ENCODE results near the gene ELMO1. TPM values are rescaled to one million over a fixed set of nuclear protein-coding genes. Genes with fewer than 3 reads are reported as not detected.

The ELMO1 gene
- total RNA-seq, 1 donor from 2014 or later = 33.7 TPM

DNA sequence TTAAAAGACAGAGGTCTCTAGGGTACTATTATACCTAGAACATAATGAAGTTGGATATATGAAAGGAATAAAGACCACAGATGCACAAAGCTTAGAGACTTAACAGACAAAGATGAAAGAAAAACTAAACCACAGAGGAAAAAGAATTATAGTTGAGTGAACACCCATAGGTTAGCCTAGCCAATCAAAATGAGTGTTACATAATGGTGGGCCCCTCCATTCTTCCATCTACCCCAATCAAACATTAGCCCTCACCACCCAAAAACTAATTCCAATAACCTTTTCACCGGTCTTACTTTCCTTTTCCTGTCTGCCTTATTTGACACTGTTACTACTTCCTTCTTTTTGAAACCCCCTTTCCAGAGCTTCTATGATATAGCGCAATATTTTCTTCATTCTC, 130.1 kb downstream of the ELMO1 start:
- DNase-seq (ENCODE audit: low read depth, low spot score) = no peak

DNA sequence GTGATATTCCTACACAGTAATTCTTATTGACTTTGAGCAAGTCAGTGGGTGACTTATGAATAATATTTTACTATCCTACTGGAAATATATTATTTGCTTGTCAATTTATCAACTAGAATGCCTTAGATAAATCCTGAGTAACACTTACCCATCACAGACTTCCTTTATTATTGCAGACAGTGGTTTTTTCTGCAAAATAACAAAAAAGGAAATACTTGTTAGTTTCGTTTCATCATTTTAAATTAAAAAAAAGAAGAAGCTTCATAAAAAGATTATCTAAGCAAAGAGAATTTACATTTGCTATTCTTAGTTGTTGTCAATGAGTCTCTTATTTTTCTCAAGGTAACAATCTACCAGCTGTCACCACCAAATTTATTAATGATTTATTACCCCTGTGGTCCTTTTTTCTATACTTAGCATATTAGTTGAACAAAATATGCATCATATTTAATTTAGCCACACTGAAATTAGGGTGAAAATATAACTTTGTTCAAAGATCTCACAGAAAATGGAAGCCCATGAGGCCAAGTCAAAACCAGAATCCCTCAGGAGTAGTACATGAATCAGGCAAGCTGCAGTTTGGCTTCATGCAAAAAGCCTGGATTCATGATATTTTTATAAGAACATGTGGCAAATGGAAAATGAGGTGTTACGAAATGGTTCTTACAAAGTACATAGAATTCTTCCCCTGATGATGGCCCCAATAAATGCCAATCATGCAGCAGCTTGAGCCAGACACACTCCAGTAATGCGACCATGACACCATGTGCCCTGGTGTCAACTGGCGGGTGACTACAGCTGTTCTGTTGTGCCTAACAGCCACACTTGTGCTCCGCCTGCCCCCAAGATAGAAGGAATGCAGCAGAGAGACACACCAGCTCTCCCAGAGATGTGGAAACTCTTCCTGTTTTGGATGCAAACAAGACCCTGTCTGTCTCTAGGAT, 132.6 kb downstream of the ELMO1 start:
- no peak for DNase-seq (ENCODE audit: low read depth, low spot score)

DNA sequence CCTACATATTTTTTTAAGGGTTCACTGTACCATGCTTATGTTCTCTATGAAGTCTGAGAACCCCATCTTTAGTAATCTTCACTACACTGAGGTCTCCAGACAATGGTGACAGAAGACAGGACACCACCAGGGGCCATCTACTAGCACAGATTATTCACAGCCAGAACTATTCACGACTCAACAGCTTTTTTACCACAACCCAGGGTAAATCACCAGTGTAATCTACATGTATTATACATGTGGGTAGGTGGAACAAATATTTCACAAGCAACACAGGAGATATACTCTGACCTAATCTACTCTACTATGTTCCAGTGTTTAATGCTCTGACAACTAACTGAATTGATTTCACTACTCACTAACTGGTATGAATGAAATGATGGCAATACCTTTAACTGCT, 136.1 kb downstream of the ELMO1 start:
- no peak for DNase-seq (ENCODE audit: low read depth, low spot score)

DNA sequence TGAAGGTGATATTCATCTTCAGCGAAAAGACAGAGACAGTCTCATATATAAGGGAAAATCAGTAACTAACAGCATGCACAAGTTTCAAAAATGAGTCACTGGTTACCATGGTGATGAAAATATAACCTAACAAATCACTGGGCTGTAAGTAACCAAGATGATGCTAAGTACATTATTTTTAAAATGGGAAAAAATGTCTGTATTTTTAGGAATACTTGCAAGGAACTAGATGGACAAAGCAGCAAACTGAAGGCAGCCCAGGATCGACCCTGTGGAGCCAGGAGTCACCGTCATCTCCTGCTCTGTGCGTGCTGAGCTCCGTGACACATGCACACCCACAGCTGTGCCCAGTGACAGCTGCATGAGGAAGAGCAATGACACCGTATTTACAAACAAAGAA, 137.3 kb downstream of the ELMO1 start:
- DNase-seq (ENCODE audit: low read depth, low spot score) = no peak

DNA sequence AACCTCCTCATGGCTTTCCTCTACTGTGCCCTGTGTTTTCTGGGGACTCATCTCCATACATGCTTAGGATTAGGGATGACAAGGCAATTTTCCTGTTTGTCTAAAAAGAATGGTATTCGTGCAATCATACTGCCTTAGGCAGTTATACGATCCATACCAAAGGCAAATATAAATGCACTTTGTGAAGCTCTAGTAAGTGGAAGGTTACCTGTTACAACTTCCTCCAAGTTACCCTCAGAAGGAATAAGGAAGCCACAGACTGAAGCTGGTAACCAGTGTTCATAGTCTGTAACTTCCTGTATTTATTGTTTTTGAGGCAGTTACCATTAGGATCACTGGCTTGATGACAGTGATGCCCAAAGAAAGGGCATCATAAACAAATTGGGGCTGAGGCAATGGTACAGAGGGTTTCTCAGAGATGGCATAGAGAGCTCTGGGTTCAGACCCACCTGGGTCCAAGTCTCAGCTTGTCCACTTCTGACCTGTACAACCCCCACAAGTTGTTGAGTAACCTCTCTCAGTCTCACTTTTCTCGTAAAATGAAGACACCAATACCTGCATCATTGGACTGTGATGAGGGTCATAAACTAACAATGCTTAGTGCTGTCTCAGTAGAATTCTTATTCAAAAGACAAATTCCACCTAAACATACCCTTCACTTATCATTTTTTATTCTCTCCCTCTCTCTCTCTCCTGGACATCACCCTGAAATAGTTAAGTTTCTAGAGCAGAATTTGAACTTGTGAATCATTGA, 138.2 kb downstream of the ELMO1 start:
- no peak for DNase-seq (ENCODE audit: low read depth, low spot score)

- DNase-seq (ENCODE audit: low read depth, low spot score) = no peak
Measured at GRCh38 chr7:37309493-37309892, 139.2 kb downstream of the ELMO1 start.

GRCh38 chr7:37304921-37305320, 143.7 kb downstream of the ELMO1 start:
- no peak for DNase-seq (ENCODE audit: low read depth, low spot score)

DNA sequence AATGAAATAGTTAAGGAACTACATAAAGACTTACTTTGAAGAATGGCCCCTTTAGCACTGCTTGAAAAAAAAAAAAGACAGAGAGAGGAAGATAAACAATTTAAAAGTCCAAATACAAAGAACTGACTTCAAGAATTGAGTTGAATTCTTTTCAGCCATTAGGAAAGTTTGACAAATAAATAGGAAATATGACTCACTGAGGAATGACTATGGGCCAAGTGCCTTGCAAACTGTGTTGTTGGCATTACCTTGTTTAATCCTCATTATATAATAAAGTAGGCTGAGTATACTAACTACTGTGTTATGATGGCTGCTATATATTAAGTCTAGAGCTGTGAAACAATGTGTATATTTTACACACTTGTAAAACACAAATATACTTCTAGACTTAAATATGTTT, 151.1 kb downstream of the ELMO1 start:
- peak; percentile 54 for DNase-seq (ENCODE audit: low read depth, low spot score)

GRCh38 chr7:37295401-37295800, 153.3 kb downstream of the ELMO1 start:
- DNase-seq (ENCODE audit: low read depth, low spot score) = no peak

- DNase-seq (ENCODE audit: low read depth, low spot score) = no peak
Measured at GRCh38 chr7:37290731-37291130, 157.9 kb downstream of the ELMO1 start.

- DNase-seq (ENCODE audit: low read depth, low spot score) = no peak
Measured at GRCh38 chr7:37289781-37290180, 158.9 kb downstream of the ELMO1 start.

DNA sequence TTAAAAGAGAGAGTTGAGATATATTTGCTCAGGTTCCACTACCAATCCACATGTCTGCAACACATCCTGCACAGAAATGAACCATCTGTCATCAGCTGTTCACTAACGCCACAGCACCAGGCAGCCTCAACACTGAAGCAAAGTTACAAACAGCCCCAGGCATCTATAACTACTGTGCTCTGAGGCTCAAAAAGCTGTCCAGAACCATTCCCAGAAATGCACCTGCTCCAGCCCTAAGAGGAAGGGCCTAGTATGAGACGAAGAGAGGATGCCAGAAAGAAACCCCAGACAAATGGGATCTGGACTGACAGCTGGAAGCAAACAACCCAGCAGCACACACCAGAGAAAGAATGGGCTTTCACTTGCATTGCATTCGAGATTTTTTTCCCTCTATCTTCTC, 159.3 kb downstream of the ELMO1 start:
- no peak for DNase-seq (ENCODE audit: low read depth, low spot score)

DNA sequence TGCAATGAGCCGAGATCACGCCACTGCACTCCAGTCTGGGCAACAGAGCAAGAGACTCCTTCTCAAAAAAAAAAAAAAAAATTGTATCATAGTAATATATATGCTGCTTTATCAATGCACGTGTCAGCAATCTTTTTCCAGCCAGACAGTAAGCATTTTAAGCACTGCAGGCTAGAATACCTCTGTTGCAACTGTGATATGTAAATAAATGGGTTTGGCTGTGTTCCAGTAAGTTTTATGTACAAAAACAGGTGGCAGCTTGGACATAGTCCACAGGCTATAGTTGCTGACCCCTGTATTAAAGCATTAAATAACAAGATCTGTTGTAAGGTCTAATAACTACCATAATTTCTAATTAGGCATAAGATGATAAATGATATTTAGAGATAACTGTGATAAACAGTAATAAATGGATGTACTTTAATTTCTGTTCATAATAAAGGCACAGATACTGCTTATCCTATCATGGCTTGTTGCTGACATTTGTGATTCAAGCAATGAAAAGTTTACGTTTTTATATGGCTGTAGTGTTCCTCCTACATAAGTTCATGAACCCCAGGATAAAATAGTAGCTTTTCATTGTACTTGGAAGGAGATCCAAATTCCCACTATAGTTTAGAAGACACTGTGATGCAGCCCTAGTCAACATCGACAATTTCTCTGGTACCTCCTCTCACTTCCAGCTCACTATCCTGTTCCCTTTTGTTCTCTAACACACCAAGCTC, 161.4 kb downstream of the ELMO1 start:
- no peak for DNase-seq (ENCODE audit: low read depth, low spot score)

DNA sequence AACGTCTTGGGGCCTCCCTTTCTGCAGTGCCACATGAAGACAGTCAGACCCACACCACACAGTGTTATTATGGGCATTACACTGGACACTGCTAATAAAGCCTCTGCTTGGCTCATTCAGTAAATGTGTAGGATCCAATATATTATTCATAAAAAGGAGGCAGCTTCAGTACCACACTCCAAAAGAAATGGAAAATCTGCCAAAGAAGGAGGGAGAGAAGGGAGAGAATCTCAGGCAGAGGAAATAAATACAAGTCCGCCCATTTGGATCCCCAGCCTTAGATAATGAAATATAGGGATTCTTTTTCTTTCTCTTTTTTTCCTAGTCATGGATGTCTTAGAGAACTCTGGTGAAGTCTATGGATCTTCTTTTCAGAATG, 162.2 kb downstream of the ELMO1 start:
- no peak for DNase-seq (ENCODE audit: low read depth, low spot score)

- DNase-seq (ENCODE audit: low read depth, low spot score) = peak; percentile 27
Measured at GRCh38 chr7:37285706-37286453, 162.8 kb downstream of the ELMO1 start.

DNA sequence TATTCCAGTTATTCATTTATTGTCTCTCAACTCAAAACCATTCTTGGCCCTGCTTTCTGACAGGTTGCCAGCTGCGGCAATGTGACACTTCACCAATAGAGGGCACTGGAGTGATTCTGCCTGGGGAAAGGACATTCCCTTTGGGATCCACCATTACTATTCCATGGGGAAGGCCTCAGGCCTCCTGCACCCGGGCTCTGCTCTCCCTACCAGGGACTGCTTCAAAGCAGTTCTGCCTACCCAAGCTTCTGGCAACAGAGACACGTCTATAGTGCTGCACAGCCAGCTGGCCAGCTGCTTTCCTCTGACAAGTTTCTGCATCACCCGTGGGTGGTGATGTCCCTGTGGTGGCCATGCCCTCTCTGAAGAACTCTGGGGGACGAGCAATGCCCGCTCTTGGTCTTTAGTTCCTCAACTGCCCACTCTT, 163.8 kb downstream of the ELMO1 start:
- peak; percentile 13 for DNase-seq (ENCODE audit: low read depth, low spot score)

GRCh38 chr7:37284285-37284684, 164.4 kb downstream of the ELMO1 start:
- no peak for DNase-seq (ENCODE audit: low read depth, low spot score)

DNA sequence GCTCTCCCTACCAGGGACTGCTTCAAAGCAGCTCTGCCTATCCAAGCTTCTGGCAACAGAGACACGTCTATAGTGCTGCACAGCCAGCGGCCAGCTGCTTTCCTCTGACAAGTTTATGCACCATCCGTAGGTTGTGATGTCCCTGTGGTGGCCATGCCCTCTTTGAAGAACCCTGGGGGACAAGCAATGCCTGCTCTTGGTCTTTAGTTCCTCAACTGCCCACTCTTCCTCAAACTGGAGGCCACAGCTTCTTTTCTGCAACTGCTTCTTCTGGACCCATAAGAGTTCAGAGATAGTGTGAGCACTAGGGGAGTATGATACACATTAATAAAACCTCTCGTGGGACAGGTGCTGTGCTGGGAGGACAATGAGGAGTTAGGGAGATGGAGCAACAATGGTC, 164.9 kb downstream of the ELMO1 start:
- no peak for DNase-seq (ENCODE audit: low read depth, low spot score)

GRCh38 chr7:37282927-37283326, 165.7 kb downstream of the ELMO1 start:
- no peak for DNase-seq (ENCODE audit: low read depth, low spot score)

GRCh38 chr7:37282093-37282444, 166.6 kb downstream of the ELMO1 start:
- no peak for DNase-seq (ENCODE audit: low read depth, low spot score)

GRCh38 chr7:37281368-37282092, 167.1 kb downstream of the ELMO1 start:
- DNase-seq (ENCODE audit: low read depth, low spot score) = no peak

All from pulmonary artery endothelial cell (primary cell).